ENCODE data around the gene WFIKKN1.
A peak's percentile ranks its signal among the peaks of the same experiment; 100 is the strongest.

Gene WFIKKN1

DNA sequence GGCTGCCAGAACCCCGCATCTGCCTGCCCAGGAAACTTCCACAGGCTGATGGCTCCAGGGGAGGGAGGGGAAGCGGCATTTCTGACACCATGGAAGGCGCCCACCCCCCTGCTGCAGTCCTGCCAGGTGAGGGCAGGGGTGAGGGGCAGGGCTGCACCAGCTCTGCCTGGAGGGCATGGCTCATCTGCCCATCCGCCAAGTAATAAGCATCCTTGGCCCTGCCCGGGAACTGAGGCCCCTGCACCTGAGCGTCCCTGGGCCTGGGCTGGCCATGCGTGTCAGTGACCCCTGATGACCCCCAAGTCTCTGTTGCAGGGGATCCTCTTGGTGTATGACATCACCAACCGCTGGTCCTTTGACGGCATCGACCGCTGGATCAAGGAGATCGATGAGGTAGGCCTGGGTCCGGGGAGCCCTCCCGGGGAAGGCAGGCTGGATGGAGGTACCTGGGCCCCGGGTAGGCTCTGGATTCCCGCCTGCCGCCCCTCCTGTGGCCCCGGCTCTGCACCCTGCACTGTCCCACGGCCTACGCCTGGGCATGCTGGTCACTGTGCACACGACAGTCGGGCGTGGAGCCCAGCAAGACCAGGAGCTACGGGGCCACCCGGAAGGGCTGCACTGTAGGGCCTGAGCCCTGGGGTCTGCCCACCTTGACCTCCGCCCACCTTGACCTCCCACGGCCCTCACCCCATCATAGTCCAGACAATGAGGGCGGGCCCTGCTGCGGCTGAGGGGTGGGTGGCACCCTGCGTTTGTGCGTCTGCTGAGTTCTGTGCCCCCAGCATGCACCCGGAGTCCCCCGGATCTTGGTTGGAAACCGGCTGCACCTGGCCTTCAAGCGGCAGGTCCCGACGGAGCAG lies 5.4 kb upstream of the WFIKKN1 start:
- DNase-seq (ENCODE audit: low spot score), result no peak

- no peak for DNase-seq (ENCODE audit: low spot score)
Observed at GRCh38 chr16:625977-626765, 4.6 kb upstream of the WFIKKN1 start.

- peak; percentile 99 for DNase-seq (ENCODE audit: low spot score)
Observed at GRCh38 chr16:626787-627453, 3.9 kb upstream of the WFIKKN1 start.

- no peak for DNase-seq (ENCODE audit: low spot score)
Observed at GRCh38 chr16:627454-628239, 3.1 kb upstream of the WFIKKN1 start.

- no peak for DNase-seq (ENCODE audit: low spot score)
Observed at GRCh38 chr16:628321-629061, 2.3 kb upstream of the WFIKKN1 start.

DNA sequence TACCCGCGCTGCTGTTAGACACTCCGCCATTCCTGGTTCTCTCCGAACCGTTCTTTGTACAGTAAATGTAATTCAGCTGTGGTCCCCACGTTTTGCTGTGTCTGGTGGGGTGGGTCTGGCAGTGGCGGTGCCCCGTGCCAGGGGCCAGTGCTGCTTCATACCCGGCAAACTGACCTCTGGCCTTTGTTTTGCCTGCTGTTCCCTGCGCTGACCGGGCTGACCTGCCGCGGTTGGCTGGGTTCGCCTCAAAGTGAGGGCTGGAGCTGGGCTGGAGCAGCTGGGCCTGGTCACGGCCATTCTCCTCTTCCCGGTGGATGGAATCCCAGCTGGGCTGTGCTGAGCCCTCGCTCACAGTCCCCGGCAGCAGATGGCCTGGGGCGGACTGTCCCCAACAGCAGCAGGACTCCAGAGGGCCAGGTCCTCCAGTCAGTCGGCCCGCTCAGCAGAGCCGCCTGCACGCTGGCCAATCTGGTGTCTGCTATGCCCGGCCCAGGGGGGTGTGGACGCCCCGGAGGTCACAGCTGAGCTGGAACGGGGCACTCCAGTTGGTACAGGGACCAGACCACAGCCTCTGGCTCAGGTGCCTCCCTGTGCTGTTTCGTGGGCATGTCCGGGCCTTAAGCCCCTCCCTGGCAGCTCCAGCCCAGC lies 1.5 kb upstream of the WFIKKN1 start:
- no peak for DNase-seq (ENCODE audit: low spot score)

- no peak for DNase-seq (ENCODE audit: low spot score)
Observed at GRCh38 chr16:629833-630248, 944 bp upstream of the WFIKKN1 start.

DNA sequence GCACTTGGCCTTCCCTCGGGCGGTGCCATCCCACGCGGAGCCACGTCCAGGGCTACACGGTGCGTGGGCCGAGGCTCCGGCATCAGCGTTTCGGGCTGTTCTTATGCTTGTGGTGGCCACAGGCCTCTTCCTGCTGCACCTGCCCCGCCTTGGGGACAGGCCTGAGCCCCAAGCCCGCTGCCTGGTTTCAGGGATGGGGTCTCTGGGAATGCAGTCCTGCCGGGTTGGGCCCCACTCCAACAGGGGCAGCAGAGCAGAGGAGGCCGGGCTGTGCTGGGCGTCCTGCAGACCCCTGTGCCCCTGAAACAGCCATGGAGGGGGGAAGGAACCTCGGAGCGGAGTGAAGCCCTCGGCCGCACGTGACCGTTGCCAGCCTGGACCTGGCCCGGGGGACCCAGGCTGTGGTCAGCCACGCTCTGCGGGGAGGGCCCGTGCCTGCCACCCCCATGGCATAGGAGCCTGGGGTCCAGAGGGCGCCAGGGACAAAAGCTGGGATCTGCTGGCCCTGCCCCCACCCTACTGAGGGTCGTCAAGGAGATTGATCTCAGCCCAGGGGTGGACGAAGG lies 453 bp upstream of the WFIKKN1 start:
- no peak for DNase-seq (ENCODE audit: low spot score)

GRCh38 chr16:631808-632358 lies 1.1 kb downstream of the WFIKKN1 start:
- no peak for DNase-seq (ENCODE audit: low spot score)

DNA sequence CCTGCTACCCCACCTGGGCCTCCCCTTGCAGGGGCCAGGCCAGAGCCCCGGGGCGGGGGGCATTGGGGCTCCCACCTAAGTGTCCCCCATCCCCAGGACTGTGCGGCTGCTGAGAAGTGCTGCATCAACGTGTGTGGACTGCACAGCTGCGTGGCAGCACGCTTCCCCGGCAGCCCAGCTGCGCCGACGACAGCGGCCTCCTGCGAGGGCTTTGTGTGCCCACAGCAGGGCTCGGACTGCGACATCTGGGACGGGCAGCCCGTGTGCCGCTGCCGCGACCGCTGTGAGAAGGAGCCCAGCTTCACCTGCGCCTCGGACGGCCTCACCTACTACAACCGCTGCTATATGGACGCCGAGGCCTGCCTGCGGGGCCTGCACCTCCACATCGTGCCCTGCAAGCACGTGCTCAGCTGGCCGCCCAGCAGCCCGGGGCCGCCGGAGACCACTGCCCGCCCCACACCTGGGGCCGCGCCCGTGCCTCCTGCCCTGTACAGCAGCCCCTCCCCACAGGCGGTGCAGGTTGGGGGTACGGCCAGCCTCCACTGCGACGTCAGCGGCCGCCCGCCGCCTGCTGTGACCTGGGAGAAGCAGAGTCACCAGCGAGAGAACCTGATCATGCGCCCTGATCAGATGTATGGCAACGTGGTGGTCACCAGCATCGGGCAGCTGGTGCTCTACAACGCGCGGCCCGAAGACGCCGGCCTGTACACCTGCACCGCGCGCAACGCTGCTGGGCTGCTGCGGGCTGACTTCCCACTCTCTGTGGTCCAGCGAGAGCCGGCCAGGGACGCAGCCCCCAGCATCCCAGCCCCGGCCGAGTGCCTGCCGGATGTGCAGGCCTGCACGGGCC lies 1.9 kb downstream of the WFIKKN1 start:
- no peak for DNase-seq (ENCODE audit: low spot score)

DNA sequence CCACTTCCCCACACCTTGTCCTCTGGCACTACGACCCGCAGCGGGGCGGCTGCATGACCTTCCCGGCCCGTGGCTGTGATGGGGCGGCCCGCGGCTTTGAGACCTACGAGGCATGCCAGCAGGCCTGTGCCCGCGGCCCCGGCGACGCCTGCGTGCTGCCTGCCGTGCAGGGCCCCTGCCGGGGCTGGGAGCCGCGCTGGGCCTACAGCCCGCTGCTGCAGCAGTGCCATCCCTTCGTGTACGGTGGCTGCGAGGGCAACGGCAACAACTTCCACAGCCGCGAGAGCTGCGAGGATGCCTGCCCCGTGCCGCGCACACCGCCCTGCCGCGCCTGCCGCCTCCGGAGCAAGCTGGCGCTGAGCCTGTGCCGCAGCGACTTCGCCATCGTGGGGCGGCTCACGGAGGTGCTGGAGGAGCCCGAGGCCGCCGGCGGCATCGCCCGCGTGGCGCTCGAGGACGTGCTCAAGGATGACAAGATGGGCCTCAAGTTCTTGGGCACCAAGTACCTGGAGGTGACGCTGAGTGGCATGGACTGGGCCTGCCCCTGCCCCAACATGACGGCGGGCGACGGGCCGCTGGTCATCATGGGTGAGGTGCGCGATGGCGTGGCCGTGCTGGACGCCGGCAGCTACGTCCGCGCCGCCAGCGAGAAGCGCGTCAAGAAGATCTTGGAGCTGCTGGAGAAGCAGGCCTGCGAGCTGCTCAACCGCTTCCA lies 2.7 kb downstream of the WFIKKN1 start:
- no peak for DNase-seq (ENCODE audit: low spot score)

- DNase-seq (ENCODE audit: low spot score), result no peak
Observed at GRCh38 chr16:634051-634670, 3.4 kb downstream of the WFIKKN1 start.

- DNase-seq (ENCODE audit: low spot score), result no peak
Observed at GRCh38 chr16:634996-635395, 4.2 kb downstream of the WFIKKN1 start.

- DNase-seq (ENCODE audit: low spot score), result no peak
Observed at GRCh38 chr16:635573-636205, 4.9 kb downstream of the WFIKKN1 start.

DNA sequence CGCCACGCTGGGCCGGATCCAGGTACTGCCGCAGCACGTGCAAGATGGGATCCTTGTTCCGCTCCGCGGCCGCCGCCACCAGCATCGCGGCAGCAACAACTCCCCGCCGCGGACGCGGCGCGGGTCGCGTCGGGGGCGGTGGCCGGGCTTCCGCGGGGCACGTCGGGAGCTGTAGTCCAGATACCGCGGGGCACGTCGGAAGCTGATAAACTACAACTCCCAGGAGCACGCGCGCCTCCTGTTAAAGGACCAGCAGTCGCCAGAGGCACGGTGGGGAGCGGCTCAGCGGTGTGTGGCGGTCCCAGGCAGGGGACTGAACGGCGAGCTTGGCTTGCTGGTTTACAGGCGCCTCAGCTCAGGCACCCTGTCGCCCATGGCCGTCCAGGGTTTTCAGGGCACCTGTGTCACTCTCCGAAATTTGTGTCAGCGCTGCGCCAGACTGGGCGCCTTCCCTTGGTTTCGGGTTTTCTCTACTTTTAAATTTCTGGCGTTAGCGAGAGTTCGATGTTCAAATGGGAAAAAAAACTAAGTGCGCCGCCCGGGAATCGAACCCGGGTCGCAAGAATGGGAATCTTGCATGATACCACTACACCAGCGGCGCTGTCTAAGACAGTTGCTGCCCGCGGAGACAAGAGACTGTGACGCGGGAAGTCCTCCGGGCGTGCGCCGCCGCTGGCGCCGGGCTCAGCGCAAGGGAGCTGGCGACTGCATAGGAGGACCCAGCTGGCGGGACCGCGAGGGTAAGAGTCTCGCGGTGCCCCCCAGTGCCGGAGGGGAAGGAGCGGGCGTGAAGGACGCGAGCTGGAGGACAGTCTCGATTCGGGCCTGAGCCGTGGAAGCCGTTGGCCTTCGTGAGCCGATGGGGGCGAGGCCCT lies 5.7 kb downstream of the WFIKKN1 start, which contains the start of gene METTL26:
Gene METTL26 (minus strand): TSS at position 100 of the 875 bp plus-strand sequence. CDS start 15 bp downstream, at position 85.
- peak; percentile 96 for DNase-seq (ENCODE audit: low spot score)

All from AG08396 (cell line).